Common myeloid progenitor, CD34-positive (primary cell): ENCODE data around the gene INO80B.

ENCODE experiments used
- CTCF ChIA-PET: fragments of 350-600 bp; sonication (Branson Sonifier 250); formaldehyde crosslinking; loops from one replicate; lab custom pipeline; 2021; ENCODE audit warnings: antibody characterized with exemption; lab: Charles Lee
- POLR2A ChIA-PET: fragments of 350-600 bp; sonication (Branson Sonifier 250); formaldehyde crosslinking; loops from one replicate; lab custom pipeline; 2021; ENCODE audit warnings: antibody characterized with exemption; lab: Charles Lee
- DNase-seq, 3 donors: peaks; one replicate each; pipeline versions ENCODE4 v3.0.0 to v3.0.0-alpha.2; 2013
- H3K27ac ChIP-seq, 2 experiments: 1 replicate in 1 of 2; 2 replicates in 1 of 2; pipeline ENCODE4 v1.7.0; 2013; ENCODE audit warnings: inconsistent platforms in 2 of 2, low read length in 2 of 2, mild to moderate bottlenecking in 2 of 2, low read depth in 1 of 2, moderate library complexity in 1 of 2; ENCODE audit not compliant: severe bottlenecking in 2 of 2, insufficient read depth in 1 of 2, poor library complexity in 1 of 2
- H3K27me3 ChIP-seq, 5 experiments: replicated peaks in 2 of 5; 1 replicate in 3 of 5; 2 replicates in 2 of 5; pipeline versions ENCODE4 v1.6.1 to v1.7.0; 2013; ENCODE audit warnings: low read length in 4 of 5, mild to moderate bottlenecking in 2 of 5, moderate library complexity in 2 of 5, inconsistent platforms in 1 of 5; ENCODE audit not compliant: insufficient read depth in 5 of 5, control insufficient read depth in 4 of 5
- H3K36me3 ChIP-seq, 4 experiments: 1 replicate in 2 of 4; 2 replicates in 2 of 4; pipeline versions ENCODE4 v1.6.1 to v1.7.0; 2013; ENCODE audit warnings: low read length in 3 of 4, control low read depth in 1 of 4, mild to moderate bottlenecking in 1 of 4; ENCODE audit not compliant: control insufficient read depth in 4 of 4, insufficient read depth in 4 of 4
- H3K4me1 ChIP-seq, 4 experiments: 1 replicate in 3 of 4; 2 replicates in 1 of 4; pipeline versions ENCODE4 v1.6.1 to v1.7.1; 2013; ENCODE audit warnings: low read length in 3 of 4, mild to moderate bottlenecking in 3 of 4, control low read depth in 1 of 4, inconsistent platforms in 1 of 4, moderate library complexity in 1 of 4; ENCODE audit not compliant: control insufficient read depth in 4 of 4, insufficient read depth in 4 of 4; ENCODE audit errors: control extremely low read depth in 1 of 4
- H3K4me3 ChIP-seq, 7 experiments: 1 replicate in 4 of 7; 2 replicates in 3 of 7; pipeline versions ENCODE4 v1.5.1 to v1.7.0; 2013; ENCODE audit warnings: mild to moderate bottlenecking in 7 of 7, low read length in 6 of 7, moderate library complexity in 6 of 7, inconsistent platforms in 2 of 7, low read depth in 2 of 7, control low read depth in 1 of 7; ENCODE audit not compliant: insufficient read depth in 4 of 7, control insufficient read depth in 1 of 7; ENCODE audit errors: extremely low read depth in 1 of 7
- H3K9me3 ChIP-seq, 5 experiments: 1 replicate in 4 of 5; 2 replicates in 1 of 5; pipeline versions ENCODE4 v1.6.1 to v1.7.1; 2013; ENCODE audit warnings: low read length in 4 of 5, mild to moderate bottlenecking in 2 of 5, inconsistent platforms in 1 of 5, low read depth in 1 of 5, moderate library complexity in 1 of 5; ENCODE audit not compliant: control insufficient read depth in 4 of 5, insufficient read depth in 2 of 5; ENCODE audit errors: control extremely low read depth in 1 of 5
- WGBS: methylation state at CpG from one replicate; pipeline ENCODE4 v1.1.5; 2013; ENCODE audit not compliant: insufficient coverage; 5-methylcytosine and 5-hydroxymethylcytosine counted together

INO80B gene

DNA sequence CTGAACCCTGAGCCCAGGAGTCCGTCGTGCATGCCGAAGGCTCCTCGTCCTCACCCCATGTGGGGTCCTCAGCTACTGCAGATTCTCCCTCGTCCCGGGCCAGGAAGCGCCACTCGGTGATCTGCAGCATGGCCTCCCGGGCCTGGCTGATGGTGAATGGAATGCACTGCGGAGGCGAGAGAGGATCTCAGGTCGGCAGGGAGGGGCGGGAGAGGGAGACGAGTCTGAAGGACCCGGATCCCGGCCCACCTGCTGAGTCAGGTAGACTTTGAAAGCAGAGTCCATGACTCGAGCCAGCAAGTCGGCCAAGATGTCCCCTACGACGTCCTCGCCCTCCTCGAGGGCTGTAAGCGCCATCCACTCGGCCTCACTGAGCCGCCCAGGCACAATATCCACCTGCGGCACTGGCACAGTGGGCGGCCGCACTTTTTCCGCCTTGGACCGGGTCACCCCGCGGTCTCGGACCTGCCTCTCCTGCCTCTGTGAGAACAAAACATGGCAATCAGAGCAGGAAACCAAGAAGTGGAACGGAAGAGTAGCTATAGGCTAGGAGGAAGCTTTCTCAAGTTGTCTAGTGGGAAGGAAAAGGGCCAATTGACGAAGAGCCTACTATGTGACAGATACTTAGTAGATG lies 39.0 kb upstream of the INO80B start:
- ChIA-PET CTCF (interaction anchor here (0.6 to 2.5 kb wide), 10 partner anchors 15 to 173 kb away, joined by 3 to 10 read pairs (median 4); partner anchors contain the start of gene INO80B), POLR2A (no interaction called here)

DNA sequence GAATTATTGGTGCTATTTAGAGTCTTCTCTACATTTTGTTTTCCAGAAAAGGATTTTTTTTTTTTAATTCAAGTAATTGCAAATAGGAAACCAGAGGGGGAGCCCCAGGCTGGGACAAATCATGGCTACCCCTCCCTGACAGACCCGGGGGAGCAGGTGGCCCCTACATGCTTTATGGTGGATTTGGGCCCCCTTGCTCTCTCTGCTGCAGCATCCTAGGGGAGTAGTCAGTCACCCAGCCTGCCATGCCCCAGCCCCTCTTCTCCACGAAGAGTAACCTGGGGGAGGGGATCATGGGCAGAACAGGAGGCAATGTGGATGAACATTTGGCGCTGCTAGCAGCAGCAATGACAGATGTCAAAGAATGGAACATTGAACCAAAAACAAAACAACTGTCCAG lies 38.1 kb upstream of the INO80B start:
- WGBS: 80% methylated on average over 1 of the region's 3 CpGs
- Histone ChIP-seq H3K4me1 (peaks cover 0 to 43% (median 35%) of the 10 kb centered on the region in 4 experiments), H3K4me3 (no peak overlapping the region), H3K27me3 (peaks cover 0 to 7% (median 0%) of the 10 kb centered on the region in 5 experiments), H3K27ac (no peak overlapping the region), H3K36me3 (no peaks in the 10 kb centered on the region), H3K9me3 (no peaks in the 10 kb centered on the region)
- DNase-seq: peak in 1 of 3 donors; percentile 30
- CTCF ChIA-PET: interaction anchor here (1.0 to 2.5 kb wide), 4 partner anchors 16 to 39 kb away, joined by 3 to 10 read pairs (median 6); partner anchors contain the start of gene INO80B
- POLR2A ChIA-PET: no interaction called here

More for the DNA sequence above, 39.0 kb upstream of the INO80B start:
- DNase-seq: no peak
- peaks cover 0 to 36% (median 28%) of the 10 kb centered on the region in 4 experiments for H3K4me1 ChIP-seq
- peak overlapping the region in 5 of 7 experiments; percentile 10 to 82 (median 72) for H3K4me3 ChIP-seq
- 53% methylated on average over 29 of the region's 35 CpGs for WGBS
- no peaks in the 10 kb centered on the region for H3K36me3 ChIP-seq
- H3K27ac ChIP-seq: no peak overlapping the region
- H3K9me3 ChIP-seq: no peaks in the 10 kb centered on the region
- H3K27me3 ChIP-seq: peaks cover 0 to 7% (median 0%) of the 10 kb centered on the region in 5 experiments

DNA sequence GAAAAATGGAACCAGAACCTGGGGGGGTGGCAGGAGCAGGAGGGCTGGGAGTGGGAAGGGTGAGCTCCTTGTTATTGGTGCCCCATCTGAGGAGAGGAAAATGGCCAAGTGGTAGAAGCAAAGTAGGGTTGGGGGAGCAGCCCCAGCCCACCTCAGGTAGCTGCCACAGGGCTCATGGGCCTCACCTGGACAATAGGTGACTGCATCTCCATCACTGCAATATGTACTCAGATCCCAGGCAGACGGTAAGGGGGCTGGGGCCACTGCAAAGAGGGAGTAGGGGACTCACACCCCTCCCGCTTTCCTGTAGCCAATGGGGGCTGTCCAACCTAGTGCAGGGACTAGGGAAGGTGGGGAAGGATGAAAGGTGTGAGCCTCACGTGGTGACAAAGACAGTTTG lies 37.7 kb upstream of the INO80B start:
- H3K27me3 ChIP-seq: peaks cover 0 to 7% (median 0%) of the 10 kb centered on the region in 5 experiments
- H3K4me3 ChIP-seq: no peak overlapping the region
- WGBS: 90% methylated on average over 2 of the region's 3 CpGs
- DNase-seq: no peak
- POLR2A ChIA-PET: no interaction called here
- no peaks in the 10 kb centered on the region for H3K9me3 ChIP-seq
- peaks cover 0 to 46% (median 38%) of the 10 kb centered on the region in 4 experiments for H3K4me1 ChIP-seq
- CTCF ChIA-PET: interaction anchor here (2.5 kb wide), 1 partner anchor 38 kb away, joined by 10 read pairs; the partner anchor contains the start of gene INO80B
- H3K27ac ChIP-seq: no peak overlapping the region
- no peaks in the 10 kb centered on the region for H3K36me3 ChIP-seq

- WGBS: 90% methylated on average over 4 of the region's 6 CpGs
- POLR2A ChIA-PET: no interaction called here
- CTCF ChIA-PET: interaction anchor here (1.7 kb wide), 1 partner anchor 22 kb away, joined by 4 read pairs; no protein-coding TSS in a partner anchor
- Histone ChIP-seq H3K27me3 (peaks cover 0 to 7% (median 0%) of the 10 kb centered on the region in 5 experiments), H3K4me3 (no peak overlapping the region), H3K27ac (no peak overlapping the region), H3K4me1 (peaks cover 0 to 47% (median 40%) of the 10 kb centered on the region in 4 experiments), H3K9me3 (no peaks in the 10 kb centered on the region), H3K36me3 (no peaks in the 10 kb centered on the region)
- DNase-seq: no peak
These were observed 37.1 kb upstream of the INO80B start for GRCh38 chr2:74417763-74418162.

- Histone ChIP-seq H3K36me3 (no peaks in the 10 kb centered on the region), H3K4me3 (no peak overlapping the region), H3K4me1 (peaks cover 0 to 43% (median 38%) of the 10 kb centered on the region in 4 experiments), H3K27me3 (peaks cover 0 to 7% (median 0%) of the 10 kb centered on the region in 5 experiments), H3K9me3 (no peaks in the 10 kb centered on the region), H3K27ac (no peak overlapping the region)
- CTCF ChIA-PET: interaction anchor here (1.7 kb wide), 1 partner anchor 22 kb away, joined by 4 read pairs; no protein-coding TSS in a partner anchor
- POLR2A ChIA-PET: interaction anchor here (0.6 kb wide), 1 partner anchor 8 kb away, joined by 5 read pairs; no protein-coding TSS in a partner anchor
- over 99% methylated on average over 16 of the region's 27 CpGs for WGBS
- no peak for DNase-seq
These were observed 36.6 kb upstream of the INO80B start for GRCh38 chr2:74418312-74418711.

GRCh38 chr2:74419345-74419744 lies 35.5 kb upstream of the INO80B start:
- Histone ChIP-seq H3K27ac (no peak overlapping the region), H3K36me3 (no peaks in the 10 kb centered on the region), H3K9me3 (no peaks in the 10 kb centered on the region), H3K4me3 (no peak overlapping the region), H3K27me3 (peaks cover 0 to 7% (median 0%) of the 10 kb centered on the region in 5 experiments), H3K4me1 (peaks cover 0 to 32% (median 29%) of the 10 kb centered on the region in 4 experiments)
- POLR2A ChIA-PET: no interaction called here
- no peak for DNase-seq
- CTCF ChIA-PET: interaction anchor here (1.7 kb wide), 1 partner anchor 21 kb away, joined by 4 read pairs; no protein-coding TSS in a partner anchor
- WGBS: no CpG with 5 or more reads among the region's 1 CpG

- H3K27ac ChIP-seq: no peak overlapping the region
- peaks cover 0 to 26% (median 24%) of the 10 kb centered on the region in 4 experiments for H3K4me1 ChIP-seq
- peaks cover 0 to 6% (median 2%) of the 10 kb centered on the region in 4 experiments for H3K36me3 ChIP-seq
- no peaks in the 10 kb centered on the region for H3K9me3 ChIP-seq
- H3K27me3 ChIP-seq: peaks cover 0 to 7% (median 0%) of the 10 kb centered on the region in 5 experiments
- WGBS: no CpG with 5 or more reads among the region's 2 CpGs
- ChIA-PET CTCF (interaction anchor here (1.2 kb wide), 1 partner anchor 12 kb away, joined by 3 read pairs; no protein-coding TSS in a partner anchor), POLR2A (no interaction called here)
- no peak overlapping the region for H3K4me3 ChIP-seq
- DNase-seq: no peak
These were observed 34.9 kb upstream of the INO80B start for GRCh38 chr2:74420006-74420405.
